ENCODE results near the gene COL11A2. TPM values are rescaled to one million over a fixed set of nuclear protein-coding genes. Genes with fewer than 3 reads are reported as not detected.

COL11A2 gene
- total RNA-seq, 3 donors from 2014 or later: 0.32 to 1.0 (median 0.98) TPM

DNA sequence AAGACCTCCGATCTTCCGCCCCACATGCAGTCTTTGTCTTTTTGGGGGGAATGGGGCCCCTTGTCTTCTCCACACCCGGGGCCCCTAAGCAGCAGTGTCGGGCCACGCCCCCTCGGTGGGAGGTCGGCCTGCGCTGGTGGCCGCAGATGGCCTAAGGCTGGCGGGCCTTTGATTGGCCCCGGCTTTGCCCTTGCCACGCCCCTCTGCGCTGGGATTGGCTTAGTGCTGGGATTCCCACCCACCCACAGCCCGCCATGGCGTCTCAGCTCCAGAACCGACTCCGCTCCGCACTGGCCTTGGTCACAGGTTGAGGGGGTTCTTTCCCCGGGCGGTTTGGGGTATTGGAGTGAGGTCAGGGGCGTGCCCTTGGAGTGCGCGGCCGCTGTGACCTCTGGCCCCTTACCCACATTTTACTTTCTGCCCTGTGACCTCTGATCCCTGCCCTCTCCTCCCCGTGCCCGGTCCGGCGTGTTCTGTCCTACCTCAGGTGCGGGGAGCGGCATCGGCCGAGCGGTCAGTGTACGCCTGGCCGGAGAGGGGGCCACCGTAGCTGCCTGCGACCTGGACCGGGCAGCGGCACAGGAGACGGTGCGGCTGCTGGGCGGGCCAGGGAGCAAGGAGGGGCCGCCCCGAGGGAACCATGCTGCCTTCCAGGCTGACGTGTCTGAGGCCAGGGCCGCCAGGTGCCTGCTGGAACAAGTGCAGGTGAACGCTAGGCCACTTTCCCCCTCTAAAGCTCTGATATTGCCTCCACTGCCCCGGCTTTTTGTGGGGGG lies 12.3 kb upstream of the COL11A2 start, which contains the start of gene HSD17B8:
Gene HSD17B8 (plus strand): TSS at position 241 of the 776 bp plus-strand sequence. CDS start 14 bp downstream, at position 255.
- Histone ChIP-seq H3K36me3 (no peaks in the 10 kb centered on the region), H3K27me3 (no peaks in the 10 kb centered on the region), H3K27ac (peak within 1 kb of the TSS; percentile 81 to 85), H3K4me1 (peaks cover 15 to 33% of the 10 kb centered on the region in 2 donors), H3K4me3 (peak within 1 kb of the TSS; percentile 62 to 87 (median 74)), H3K9me3 (no peaks in the 10 kb centered on the region)
- DNase-seq (ENCODE audit: low spot score in 2 of 2): peak; percentile 93
- TF ChIP-seq POLR2AphosphoS5 (IDR thresholded peaks at IDR 0.05) (peak in 2 of 3 donors; percentile 26 to 60), POLR2A (IDR thresholded peaks at IDR 0.05) (no peak)
- TF ChIP-seq, protein P1, sequence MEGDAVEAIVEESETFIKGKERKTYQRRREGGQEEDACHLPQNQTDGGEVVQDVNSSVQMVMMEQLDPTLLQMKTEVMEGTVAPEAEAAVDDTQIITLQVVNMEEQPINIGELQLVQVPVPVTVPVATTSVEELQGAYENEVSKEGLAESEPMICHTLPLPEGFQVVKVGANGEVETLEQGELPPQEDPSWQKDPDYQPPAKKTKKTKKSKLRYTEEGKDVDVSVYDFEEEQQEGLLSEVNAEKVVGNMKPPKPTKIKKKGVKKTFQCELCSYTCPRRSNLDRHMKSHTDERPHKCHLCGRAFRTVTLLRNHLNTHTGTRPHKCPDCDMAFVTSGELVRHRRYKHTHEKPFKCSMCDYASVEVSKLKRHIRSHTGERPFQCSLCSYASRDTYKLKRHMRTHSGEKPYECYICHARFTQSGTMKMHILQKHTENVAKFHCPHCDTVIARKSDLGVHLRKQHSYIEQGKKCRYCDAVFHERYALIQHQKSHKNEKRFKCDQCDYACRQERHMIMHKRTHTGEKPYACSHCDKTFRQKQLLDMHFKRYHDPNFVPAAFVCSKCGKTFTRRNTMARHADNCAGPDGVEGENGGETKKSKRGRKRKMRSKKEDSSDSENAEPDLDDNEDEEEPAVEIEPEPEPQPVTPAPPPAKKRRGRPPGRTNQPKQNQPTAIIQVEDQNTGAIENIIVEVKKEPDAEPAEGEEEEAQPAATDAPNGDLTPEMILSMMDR (IDR thresholded peaks at IDR 0.05): no peak
- intact Hi-C loops (cut with DNase I; ENCODE audit: low total_unique reads): no loop called here

DNA sequence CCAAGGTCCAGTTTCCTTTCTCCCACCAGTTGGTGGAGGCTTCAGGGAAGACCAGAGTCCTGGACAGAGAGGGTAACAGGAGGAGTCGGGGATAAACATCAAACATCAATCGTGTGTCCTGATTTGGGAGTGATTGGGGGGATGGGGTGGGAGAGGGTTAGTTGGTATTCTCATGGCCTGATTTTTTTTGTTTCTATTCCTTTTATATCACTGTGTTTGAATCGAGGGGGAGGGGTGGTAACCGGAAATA lies 11.8 kb upstream of the COL11A2 start:
- Histone ChIP-seq H3K27me3 (no peaks in the 10 kb centered on the region), H3K4me1 (peaks cover 15 to 33% of the 10 kb centered on the region in 2 donors), H3K4me3 (peak overlapping the region in 2 of 3 donors; percentile 74 to 87), H3K27ac (peak overlapping the region; percentile 81 to 85), H3K9me3 (no peaks in the 10 kb centered on the region), H3K36me3 (no peaks in the 10 kb centered on the region)
- TF ChIP-seq POLR2A (IDR thresholded peaks at IDR 0.05) (no peak), POLR2AphosphoS5 (IDR thresholded peaks at IDR 0.05) (no peak)
- TF ChIP-seq, protein P1 (IDR thresholded peaks at IDR 0.05): no peak
- intact Hi-C loops (cut with DNase I; ENCODE audit: low total_unique reads): no loop called here
- no peak for DNase-seq (ENCODE audit: low spot score in 2 of 2)

DNA sequence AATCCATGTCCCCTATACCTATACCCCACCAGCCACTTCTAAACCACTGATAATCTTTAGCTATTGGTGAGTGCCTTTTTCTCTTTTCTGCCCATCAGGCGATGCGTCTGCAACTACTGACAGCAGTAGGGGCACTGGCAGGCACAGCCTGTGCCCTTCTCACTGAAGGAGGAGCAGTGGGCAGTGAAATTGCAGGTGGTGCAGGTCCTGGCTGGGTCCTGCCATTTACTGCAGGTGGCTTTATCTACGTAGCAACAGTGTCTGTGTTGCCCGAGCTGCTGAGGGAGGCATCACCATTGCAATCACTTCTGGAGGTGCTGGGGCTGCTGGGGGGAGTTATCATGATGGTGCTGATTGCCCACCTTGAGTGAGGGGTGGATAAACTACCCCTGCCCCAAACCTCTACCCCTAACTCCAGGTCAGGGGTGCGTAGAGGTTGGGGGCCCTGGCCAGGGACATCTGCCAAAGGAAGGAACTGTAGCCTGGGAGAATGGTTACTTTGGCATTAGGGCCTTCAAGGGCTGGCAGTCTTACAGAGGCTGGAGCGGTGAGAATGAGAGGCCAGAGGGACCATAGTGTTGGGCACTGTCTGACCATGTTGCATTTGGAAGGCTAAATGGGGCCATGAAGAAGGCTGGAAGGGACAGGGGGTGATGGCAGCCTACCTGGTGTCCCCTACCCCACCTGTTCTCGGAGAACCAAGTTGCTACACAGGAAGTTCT lies 11.3 kb upstream of the COL11A2 start:
- peak overlapping the region; percentile 81 to 85 for H3K27ac ChIP-seq
- H3K4me1 ChIP-seq: peaks cover 15 to 33% of the 10 kb centered on the region in 2 donors
- no peak for TF ChIP-seq POLR2AphosphoS5 (IDR thresholded peaks at IDR 0.05)
- TF ChIP-seq POLR2A (IDR thresholded peaks at IDR 0.05): no peak
- TF ChIP-seq, protein P1 (IDR thresholded peaks at IDR 0.05): no peak
- no peaks in the 10 kb centered on the region for H3K36me3 ChIP-seq
- intact Hi-C loops (cut with DNase I; ENCODE audit: low total_unique reads): no loop called here
- no peaks in the 10 kb centered on the region for H3K9me3 ChIP-seq
- H3K4me3 ChIP-seq: peak overlapping the region in 2 of 3 donors; percentile 74 to 87
- no peak for DNase-seq (ENCODE audit: low spot score in 2 of 2)
- no peaks in the 10 kb centered on the region for H3K27me3 ChIP-seq

DNA sequence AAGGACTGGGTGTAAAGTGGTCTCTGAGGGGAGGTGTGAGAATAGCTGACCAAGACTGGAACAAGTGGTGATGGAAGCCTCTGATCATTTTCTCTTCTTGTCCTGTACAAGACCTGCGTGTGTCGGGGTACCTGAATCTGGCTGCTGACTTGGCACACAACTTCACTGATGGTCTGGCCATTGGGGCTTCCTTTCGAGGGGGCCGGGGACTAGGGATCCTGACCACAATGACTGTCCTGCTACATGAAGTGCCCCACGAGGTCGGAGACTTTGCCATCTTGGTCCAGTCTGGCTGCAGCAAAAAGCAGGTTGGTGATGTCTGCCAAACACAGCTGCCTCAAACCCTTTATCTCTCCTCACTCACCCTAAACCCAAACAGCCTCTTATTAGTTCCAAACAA lies 10.5 kb upstream of the COL11A2 start:
- no peaks in the 10 kb centered on the region for H3K27me3 ChIP-seq
- H3K36me3 ChIP-seq: no peaks in the 10 kb centered on the region
- H3K4me3 ChIP-seq: no peak overlapping the region
- intact Hi-C loops (cut with DNase I; ENCODE audit: low total_unique reads): no loop called here
- no peak for DNase-seq (ENCODE audit: low spot score in 2 of 2)
- H3K9me3 ChIP-seq: no peaks in the 10 kb centered on the region
- TF ChIP-seq, protein P1 (IDR thresholded peaks at IDR 0.05): no peak
- TF ChIP-seq POLR2AphosphoS5 (IDR thresholded peaks at IDR 0.05) (no peak), POLR2A (IDR thresholded peaks at IDR 0.05) (no peak)
- H3K27ac ChIP-seq: no peak overlapping the region
- H3K4me1 ChIP-seq: peaks cover 15 to 40% of the 10 kb centered on the region in 2 donors

DNA sequence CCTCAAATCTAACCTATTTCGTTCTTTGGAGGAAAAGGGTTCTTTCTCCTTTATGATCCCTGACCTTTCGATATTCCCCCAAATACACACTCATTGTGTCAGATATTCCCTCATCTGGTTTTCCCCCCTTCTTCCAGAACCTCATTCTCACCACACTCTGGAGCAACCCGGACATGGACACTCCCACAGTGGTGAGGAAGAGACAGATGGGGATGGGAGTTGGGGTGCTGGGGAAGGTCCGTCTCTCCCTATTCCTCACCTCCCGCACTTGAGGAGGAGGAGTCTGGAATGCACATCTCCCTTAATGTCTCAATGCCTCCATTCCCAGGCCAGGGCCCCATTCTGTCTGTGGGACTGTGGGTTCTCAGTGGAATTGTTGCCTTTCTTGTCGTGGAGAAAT lies 9.7 kb upstream of the COL11A2 start:
- H3K4me3 ChIP-seq: peak overlapping the region in 2 of 3 donors; percentile 92 to 94
- H3K36me3 ChIP-seq: no peaks in the 10 kb centered on the region
- TF ChIP-seq POLR2A (IDR thresholded peaks at IDR 0.05): no peak
- H3K4me1 ChIP-seq: peaks cover 10 to 37% of the 10 kb centered on the region in 2 donors
- H3K27me3 ChIP-seq: no peaks in the 10 kb centered on the region
- H3K9me3 ChIP-seq: no peaks in the 10 kb centered on the region
- DNase-seq (ENCODE audit: low spot score in 2 of 2): no peak
- intact Hi-C loops (cut with DNase I; ENCODE audit: low total_unique reads): no loop called here
- peak overlapping the region; percentile 98 to 99 for H3K27ac ChIP-seq
